Endodermal cell (in vitro differentiated cells): ENCODE data around the gene GNAL. TPM values are rescaled to one million over a fixed set of nuclear protein-coding genes. Genes with fewer than 3 reads are reported as not detected.

ENCODE experiments used
- DNase-seq: peaks from one replicate; pipeline ENCODE4 v3.0.0-alpha.2; 2017
- H3K27ac ChIP-seq: 2 replicates; pipeline ENCODE4 v1.5.1; 2013; ENCODE audit warnings: mild to moderate bottlenecking, low read depth, low read length, moderate library complexity
- H3K27me3 ChIP-seq: 2 replicates; pipeline ENCODE4 v1.6.1; 2013; ENCODE audit warnings: mild to moderate bottlenecking, low read length, moderate library complexity; ENCODE audit not compliant: insufficient read depth, control insufficient read depth, poor library complexity, severe bottlenecking
- H3K36me3 ChIP-seq: 2 replicates; pipeline ENCODE4 v1.7.0; 2013; ENCODE audit warnings: mild to moderate bottlenecking, low read length, moderate library complexity; ENCODE audit not compliant: control insufficient read depth, insufficient read depth
- H3K4me1 ChIP-seq: one replicate; pipeline ENCODE4 v1.7.0; 2013; ENCODE audit warnings: low read length; ENCODE audit not compliant: control insufficient read depth, insufficient read depth
- H3K4me3 ChIP-seq: 2 replicates; pipeline ENCODE4 v1.5.1; 2013; ENCODE audit warnings: mild to moderate bottlenecking, low read length, moderate library complexity
- H3K9ac ChIP-seq: 2 replicates; pipeline ENCODE4 v1.6.1; 2013; ENCODE audit warnings: mild to moderate bottlenecking, low read length, moderate library complexity; ENCODE audit not compliant: poor library complexity, severe bottlenecking; ENCODE audit errors: extremely low read depth
- H3K9me3 ChIP-seq: 2 replicates; pipeline ENCODE4 v1.6.1; 2013; ENCODE audit warnings: mild to moderate bottlenecking, low read length, moderate library complexity; ENCODE audit not compliant: control insufficient read depth
- H3K27ac Mint-ChIP-seq: 2 replicates; pipeline ENCODE4 v1.8.0; 2020; ENCODE audit warnings: mixed read lengths
- H3K27me3 Mint-ChIP-seq: 2 replicates; pipeline ENCODE4 v1.8.0; 2021; ENCODE audit warnings: mild to moderate bottlenecking, mixed read lengths; ENCODE audit not compliant: insufficient read depth
- H3K36me3 Mint-ChIP-seq: 2 replicates; pipeline ENCODE4 v1.8.0; 2020; ENCODE audit warnings: low read depth, mixed read lengths
- H3K4me1 Mint-ChIP-seq: 2 replicates; pipeline ENCODE4 v1.8.0; 2020; ENCODE audit warnings: mixed read lengths
- H3K4me3 Mint-ChIP-seq: 2 replicates; pipeline ENCODE4 v1.8.0; 2020; ENCODE audit warnings: mild to moderate bottlenecking, moderate library complexity, mixed read lengths
- H3K9me3 Mint-ChIP-seq: 2 replicates; pipeline ENCODE4 v1.8.0; 2020; ENCODE audit warnings: mild to moderate bottlenecking, mixed read lengths
- CTCF ChIP-seq: fragments of 200-600 bp; sonication (generic); conservative IDR thresholded peaks from 2 replicates; pipeline ENCODE4 v1.5.0; 2021; ENCODE audit warnings: antibody characterized with exemption, mild to moderate bottlenecking
- WGBS, 2 experiments: methylation state at CpG; one replicate each; pipeline versions ENCODE4 v1.1.5 to v1.1.7; 2013; ENCODE audit warnings: missing lambda C conversion rate in 2 of 2, mixed read lengths in 1 of 2; ENCODE audit not compliant: insufficient coverage in 1 of 2, insufficient read length in 1 of 2; 5-methylcytosine and 5-hydroxymethylcytosine counted together
- total RNA-seq, 2 donors: library from RNA; stranded (reverse); fragmentation: NEBNext Ultra II Directional in 1 of 2; extraction: Animal tissue kit (Norgen Biotek cat#: 25700) in 1 of 2; gene quantifications; 2 replicates in 1 of 2; 3 replicates in 1 of 2; pipeline ENCODE4 v1.2.1, GENCODE V29; 2021

Gene GNAL
- total RNA-seq, 2 donors from 2014 or later = 37.9 to 58.2 TPM

GRCh38 chr18:11767935-11768334, 78.9 kb downstream of the GNAL start:
- H3K9me3 ChIP-seq = no peaks in the 10 kb centered on the region
- no peak overlapping the region for H3K4me3 ChIP-seq
- no peak for TF ChIP-seq CTCF
- no peak overlapping the region for H3K27ac ChIP-seq
- H3K9me3 Mint-ChIP-seq = no peaks in the 10 kb centered on the region
- H3K27me3 Mint-ChIP-seq = no peaks in the 10 kb centered on the region
- H3K27me3 ChIP-seq = no peaks in the 10 kb centered on the region
- no peaks in the 10 kb centered on the region for H3K4me1 ChIP-seq
- 87 to 95% methylated on average over 4 of the region's 4 CpGs for WGBS, 2 experiments
- H3K36me3 ChIP-seq = peaks cover 25% of the 10 kb centered on the region
- no peak for DNase-seq
- peaks cover 29% of the 10 kb centered on the region for H3K36me3 Mint-ChIP-seq
- no peak overlapping the region for H3K9ac ChIP-seq
- H3K4me1 Mint-ChIP-seq = no peaks in the 10 kb centered on the region
- H3K4me3 Mint-ChIP-seq = no peak overlapping the region
- H3K27ac Mint-ChIP-seq = no peak overlapping the region

- Histone ChIP-seq H3K9me3 (no peaks in the 10 kb centered on the region), H3K27me3 (no peaks in the 10 kb centered on the region), H3K36me3 (peaks cover 9% of the 10 kb centered on the region), H3K4me3 (no peak overlapping the region), H3K27ac (no peak overlapping the region), H3K4me1 (peaks cover 4% of the 10 kb centered on the region), H3K9ac (no peak overlapping the region)
- Mint-ChIP-seq H3K4me3 (no peak overlapping the region), H3K4me1 (peaks cover 8% of the 10 kb centered on the region), H3K36me3 (peaks cover 29% of the 10 kb centered on the region), H3K27me3 (no peaks in the 10 kb centered on the region), H3K27ac (no peak overlapping the region), H3K9me3 (no peaks in the 10 kb centered on the region)
- DNase-seq = no peak
- WGBS, 2 experiments = 91 to 95% methylated on average over 13 to 16 of the region's 16 CpGs
- no peak for TF ChIP-seq CTCF
These were observed 86.5 kb downstream of the GNAL start for GRCh38 chr18:11775436-11776174.

DNA sequence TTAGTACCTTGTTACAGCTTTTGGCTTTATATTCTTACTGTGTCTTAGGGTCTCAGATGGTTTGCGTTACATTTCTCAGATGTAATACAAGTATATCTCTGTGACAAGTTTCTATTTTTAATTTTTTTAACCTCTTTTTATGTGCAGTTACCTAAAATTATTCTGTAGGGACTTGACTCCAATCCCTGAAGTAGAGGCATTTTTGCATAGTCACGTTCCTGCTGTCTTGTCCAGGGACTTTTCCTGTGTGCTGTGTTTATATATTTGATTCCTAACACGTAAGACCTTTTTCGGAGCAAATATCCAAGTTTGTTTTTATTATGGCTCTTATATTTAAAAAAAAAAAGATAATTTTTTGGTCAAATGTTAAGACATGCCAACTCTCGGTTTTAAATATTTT, 91.0 kb downstream of the GNAL start:
- 93% methylated on average over 5 of the region's 5 CpGs; no CpG with 5 or more reads in 1 of the 2 experiments for WGBS, 2 experiments
- Histone ChIP-seq H3K9me3 (no peaks in the 10 kb centered on the region), H3K4me3 (no peak overlapping the region), H3K36me3 (no peaks in the 10 kb centered on the region), H3K4me1 (peaks cover 11% of the 10 kb centered on the region), H3K27me3 (no peaks in the 10 kb centered on the region), H3K9ac (no peak overlapping the region), H3K27ac (no peak overlapping the region)
- Mint-ChIP-seq H3K4me3 (no peak overlapping the region), H3K9me3 (no peaks in the 10 kb centered on the region), H3K4me1 (peaks cover 37% of the 10 kb centered on the region), H3K27ac (no peak overlapping the region), H3K36me3 (peaks cover 14% of the 10 kb centered on the region), H3K27me3 (no peaks in the 10 kb centered on the region)
- no peak for DNase-seq
- no peak for TF ChIP-seq CTCF
